Gastroesophageal sphincter (tissue), 3 donors: ENCODE results near the gene CEBPE.

Experiments used
- CTCF ChIP-seq, 4 experiments: fragments of 200-600 bp in 2 of 4; fragments of 450-650 bp in 2 of 4; sonication (generic) in 1 of 4; IDR thresholded peaks; one replicate each; pipeline ENCODE4 v1.5.1; 2017 to 2019; ENCODE audit warnings: antibody characterized with exemption in 4 of 4, mild to moderate bottlenecking in 2 of 4, moderate library complexity in 2 of 4
- EP300 ChIP-seq: sonication (generic); formaldehyde crosslinking; IDR thresholded peaks from one replicate; pipeline ENCODE4 v1.6.1; 2017; ENCODE audit warnings: antibody characterized with exemption, mild to moderate bottlenecking
- POLR2A ChIP-seq, 2 donors: fragments of 450-650 bp; IDR thresholded peaks; one replicate each; pipeline ENCODE4 v1.6.1; 2017; ENCODE audit warnings: antibody characterized with exemption in 2 of 2, mild to moderate bottlenecking in 2 of 2, moderate library complexity in 1 of 2
- POLR2AphosphoS5 ChIP-seq: sonication (generic); formaldehyde crosslinking; IDR thresholded peaks from one replicate; pipeline ENCODE4 v1.6.1; 2017; ENCODE audit warnings: antibody characterized with exemption

DNA sequence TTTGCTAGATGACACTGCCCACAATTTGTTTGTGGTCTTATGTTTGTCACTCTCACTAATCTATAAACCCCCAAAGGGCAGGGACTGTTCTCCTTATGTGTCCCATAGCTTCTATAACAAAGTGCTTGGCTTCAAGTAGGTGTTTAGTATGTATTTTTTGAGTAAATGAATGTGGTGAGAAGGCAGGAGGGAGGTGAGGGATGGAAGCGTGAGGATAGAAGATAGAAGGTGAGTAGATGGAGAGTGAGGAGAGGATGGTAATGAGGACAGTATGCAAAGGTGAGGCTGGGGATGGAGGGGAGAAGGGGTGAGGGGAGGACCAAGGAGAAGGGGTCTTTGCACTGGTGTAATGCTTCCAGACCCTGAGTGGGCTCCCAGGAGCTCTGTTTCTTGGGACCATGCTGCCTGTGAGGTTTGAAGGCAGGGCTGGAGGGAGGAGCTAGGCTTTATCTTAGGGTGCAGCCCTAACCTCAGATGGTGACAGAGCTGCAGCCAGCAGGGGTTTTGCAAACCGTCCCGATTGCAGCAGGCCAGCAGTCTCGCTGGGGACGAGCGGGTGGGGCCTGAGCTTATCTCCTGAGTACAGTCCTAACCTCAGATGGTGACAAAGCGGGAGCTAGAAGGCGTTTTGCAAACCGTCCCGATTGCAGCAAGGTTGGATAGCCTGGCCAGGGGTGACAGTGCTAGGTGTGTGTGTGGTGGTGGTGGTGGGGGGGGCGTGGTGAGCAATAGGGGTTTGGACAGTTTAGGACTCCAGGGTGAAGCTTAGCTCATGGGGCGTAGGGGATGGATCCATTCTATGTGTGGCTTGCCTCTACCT, 6.5 kb downstream of the CEBPE start:
- TF ChIP-seq CTCF (IDR thresholded peaks at IDR 0.05) (no peak), POLR2A (IDR thresholded peaks at IDR 0.05) (no peak), POLR2AphosphoS5 (no peak), EP300 (no peak)
